Esophagus squamous epithelium (tissue), 4 donors: Measurements from ENCODE around the gene MKNK2.

ENCODE experiments used
- POLR2A ChIP-seq, 4 donors: fragments of 450-650 bp; IDR thresholded peaks; one replicate each; pipeline ENCODE4 v1.6.1; 2017; ENCODE audit warnings: antibody characterized with exemption in 4 of 4, mild to moderate bottlenecking in 4 of 4, moderate library complexity in 3 of 4
- TF ChIP-seq, protein P1 (sequence below), 6 experiments: fragments of 450-650 bp in 4 of 6; fragments of 200-600 bp in 2 of 6; sonication (generic) in 2 of 6; IDR thresholded peaks; one replicate each; pipeline ENCODE4 v1.5.1; 2016 to 2019; ENCODE audit warnings: antibody characterized with exemption in 6 of 6, mild to moderate bottlenecking in 4 of 6, moderate library complexity in 4 of 6

DNA sequence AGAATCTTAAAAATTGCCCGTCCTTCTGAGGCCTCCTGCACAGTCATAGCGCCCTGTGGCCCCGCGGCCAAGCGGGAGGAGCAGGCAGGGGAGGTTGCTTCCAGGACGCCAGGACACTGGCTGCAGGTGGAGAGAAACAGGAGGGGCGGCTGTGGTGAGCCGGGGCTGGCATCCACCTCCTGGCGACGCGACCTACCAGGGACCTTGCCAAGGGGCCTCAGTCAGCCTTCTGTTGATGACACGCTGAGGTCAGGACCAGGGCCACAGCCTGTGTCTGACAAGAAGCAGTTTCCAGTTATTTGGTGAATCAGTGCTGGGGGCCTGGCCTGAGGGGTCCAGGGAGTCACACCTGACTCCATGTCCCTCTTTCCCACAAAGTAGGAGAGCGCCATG, 13.3 kb upstream of the MKNK2 start:
- no peak for TF ChIP-seq POLR2A (IDR thresholded peaks at IDR 0.05)
- TF ChIP-seq, protein P1, sequence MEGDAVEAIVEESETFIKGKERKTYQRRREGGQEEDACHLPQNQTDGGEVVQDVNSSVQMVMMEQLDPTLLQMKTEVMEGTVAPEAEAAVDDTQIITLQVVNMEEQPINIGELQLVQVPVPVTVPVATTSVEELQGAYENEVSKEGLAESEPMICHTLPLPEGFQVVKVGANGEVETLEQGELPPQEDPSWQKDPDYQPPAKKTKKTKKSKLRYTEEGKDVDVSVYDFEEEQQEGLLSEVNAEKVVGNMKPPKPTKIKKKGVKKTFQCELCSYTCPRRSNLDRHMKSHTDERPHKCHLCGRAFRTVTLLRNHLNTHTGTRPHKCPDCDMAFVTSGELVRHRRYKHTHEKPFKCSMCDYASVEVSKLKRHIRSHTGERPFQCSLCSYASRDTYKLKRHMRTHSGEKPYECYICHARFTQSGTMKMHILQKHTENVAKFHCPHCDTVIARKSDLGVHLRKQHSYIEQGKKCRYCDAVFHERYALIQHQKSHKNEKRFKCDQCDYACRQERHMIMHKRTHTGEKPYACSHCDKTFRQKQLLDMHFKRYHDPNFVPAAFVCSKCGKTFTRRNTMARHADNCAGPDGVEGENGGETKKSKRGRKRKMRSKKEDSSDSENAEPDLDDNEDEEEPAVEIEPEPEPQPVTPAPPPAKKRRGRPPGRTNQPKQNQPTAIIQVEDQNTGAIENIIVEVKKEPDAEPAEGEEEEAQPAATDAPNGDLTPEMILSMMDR (IDR thresholded peaks at IDR 0.05), result no peak
